BJ (cell line): ENCODE data around the gene KIF26B. TPM values are rescaled to one million over a fixed set of nuclear protein-coding genes. Genes with fewer than 3 reads are reported as not detected.
"Not testable (repeated sequence)": the region's sequence is repeated elsewhere in the genome, so short reads cannot be mapped to it uniquely, and the experiment has no call there.

Experiments used
- CTCF ChIA-PET: fragments of 350-600 bp; formaldehyde crosslinking; extraction: SDS; loops from one replicate; lab custom pipeline; 2021; ENCODE audit warnings: antibody characterized with exemption, inconsistent platforms; lab: Yijun Ruan, JAX
- POLR2A ChIA-PET: fragments of 300-600 bp; sonication (Branson Sonifier 250); formaldehyde crosslinking; extraction: SDS; loops from one replicate; lab custom pipeline; 2021; ENCODE audit warnings: antibody characterized with exemption; lab: Charles Lee
- DNase-seq: peaks from one replicate; pipeline ENCODE4 v3.0.0-alpha.2; 2011; ENCODE audit warnings: low read depth
- H3K27me3 ChIP-seq: 2 replicates; pipeline ENCODE4 v1.6.0; 2011; ENCODE audit warnings: low read length; ENCODE audit not compliant: control insufficient read depth, insufficient read depth
- H3K36me3 ChIP-seq: 2 replicates; pipeline ENCODE4 v1.5.1; 2011; ENCODE audit warnings: low read length; ENCODE audit not compliant: control insufficient read depth, insufficient read depth
- H3K4me3 ChIP-seq: 2 replicates; pipeline ENCODE4 v1.5.1; 2011; ENCODE audit warnings: low read depth, mild to moderate bottlenecking, control low read depth, low read length
- polyA plus RNA-seq: library from polyadenylated mRNA; depleted of rRNA; stranded (reverse); fragments of >200 nt; gene quantifications from 2 replicates; pipeline ENCODE4 v1.2.3, GENCODE V29; 2011
- TF ChIP-seq, protein P1 (sequence below): IDR thresholded peaks from 2 replicates; pipeline ENCODE4 v1.5.1; 2011; ENCODE audit warnings: low read depth, mild to moderate bottlenecking, control low read depth, inconsistent platforms, low read length, moderate library complexity; ENCODE audit not compliant: insufficient read depth

The KIF26B gene
- polyA plus RNA-seq, 1 experiment, result 2.8 TPM

DNA sequence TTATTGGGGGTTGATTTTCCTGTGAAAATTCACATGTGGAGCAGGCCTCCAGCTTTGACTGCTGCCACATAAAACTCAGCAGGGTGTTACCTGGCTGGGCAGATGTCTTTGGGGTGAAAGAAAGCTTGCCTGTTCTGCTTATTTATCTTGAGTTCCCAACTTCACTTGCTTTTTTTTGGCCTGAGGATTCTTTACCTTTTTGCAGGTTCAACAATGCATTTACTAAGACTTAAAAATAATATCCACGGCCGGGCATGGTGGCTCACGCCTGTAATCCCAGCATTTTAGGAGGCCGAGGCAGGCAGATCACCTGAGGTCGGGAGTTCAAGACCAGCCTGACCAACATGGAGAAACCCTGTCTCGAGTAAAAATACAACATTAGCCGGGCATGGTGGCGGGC lies 509.1 kb downstream of the KIF26B start:
- H3K4me3 ChIP-seq, result no peak overlapping the region
- H3K27me3 ChIP-seq, result no peaks in the 10 kb centered on the region
- TF ChIP-seq, protein P1, sequence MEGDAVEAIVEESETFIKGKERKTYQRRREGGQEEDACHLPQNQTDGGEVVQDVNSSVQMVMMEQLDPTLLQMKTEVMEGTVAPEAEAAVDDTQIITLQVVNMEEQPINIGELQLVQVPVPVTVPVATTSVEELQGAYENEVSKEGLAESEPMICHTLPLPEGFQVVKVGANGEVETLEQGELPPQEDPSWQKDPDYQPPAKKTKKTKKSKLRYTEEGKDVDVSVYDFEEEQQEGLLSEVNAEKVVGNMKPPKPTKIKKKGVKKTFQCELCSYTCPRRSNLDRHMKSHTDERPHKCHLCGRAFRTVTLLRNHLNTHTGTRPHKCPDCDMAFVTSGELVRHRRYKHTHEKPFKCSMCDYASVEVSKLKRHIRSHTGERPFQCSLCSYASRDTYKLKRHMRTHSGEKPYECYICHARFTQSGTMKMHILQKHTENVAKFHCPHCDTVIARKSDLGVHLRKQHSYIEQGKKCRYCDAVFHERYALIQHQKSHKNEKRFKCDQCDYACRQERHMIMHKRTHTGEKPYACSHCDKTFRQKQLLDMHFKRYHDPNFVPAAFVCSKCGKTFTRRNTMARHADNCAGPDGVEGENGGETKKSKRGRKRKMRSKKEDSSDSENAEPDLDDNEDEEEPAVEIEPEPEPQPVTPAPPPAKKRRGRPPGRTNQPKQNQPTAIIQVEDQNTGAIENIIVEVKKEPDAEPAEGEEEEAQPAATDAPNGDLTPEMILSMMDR, result no peak
- POLR2A ChIA-PET, result no interaction called here
- DNase-seq, result no peak
- no peaks in the 10 kb centered on the region for H3K36me3 ChIP-seq
- CTCF ChIA-PET, result no interaction called here

DNA sequence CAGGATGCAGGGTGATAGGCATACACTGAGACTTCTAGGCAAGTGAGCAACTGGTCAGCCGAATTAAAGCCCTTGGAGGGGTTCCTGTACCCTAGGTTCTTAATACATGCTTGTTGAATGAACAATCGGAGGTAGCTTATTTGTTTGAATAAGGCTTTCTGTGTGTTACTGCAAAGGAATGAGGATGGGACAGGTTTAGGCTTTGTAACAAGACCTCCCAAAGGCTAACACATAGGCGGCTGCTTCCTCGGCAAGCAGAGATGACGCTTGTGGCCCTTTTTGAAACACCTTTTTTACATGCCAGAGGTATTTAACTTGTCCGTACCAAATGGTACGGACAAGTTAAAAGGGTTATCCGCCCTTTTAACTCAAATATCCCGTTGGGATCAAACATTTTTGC lies 511.6 kb downstream of the KIF26B start:
- H3K27me3 ChIP-seq, result no peaks in the 10 kb centered on the region
- CTCF ChIA-PET, result no interaction called here
- H3K36me3 ChIP-seq, result no peaks in the 10 kb centered on the region
- no peak overlapping the region for H3K4me3 ChIP-seq
- POLR2A ChIA-PET, result no interaction called here
- no peak for DNase-seq
- TF ChIP-seq, protein P1, result no peak

DNA sequence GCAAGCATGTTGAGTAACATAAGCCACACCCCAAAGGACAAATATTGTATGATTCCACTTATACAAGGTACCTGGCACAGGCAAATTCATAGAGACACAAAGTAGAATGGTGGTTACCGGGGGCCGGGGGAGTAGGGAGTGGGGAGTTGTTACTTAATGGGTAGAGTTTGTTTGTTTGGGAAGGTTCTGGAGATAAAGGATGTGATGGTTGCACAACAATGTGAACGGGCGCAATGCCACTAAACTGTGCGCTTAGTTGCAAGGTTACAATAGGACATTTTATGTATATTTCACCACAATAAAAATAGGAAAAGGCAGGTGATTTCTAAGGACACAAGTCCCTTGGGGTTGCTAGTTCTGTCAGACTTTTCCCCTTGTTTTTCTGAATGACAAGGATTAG lies 516.6 kb downstream of the KIF26B start:
- POLR2A ChIA-PET, result no interaction called here
- TF ChIP-seq, protein P1, result no peak

DNA sequence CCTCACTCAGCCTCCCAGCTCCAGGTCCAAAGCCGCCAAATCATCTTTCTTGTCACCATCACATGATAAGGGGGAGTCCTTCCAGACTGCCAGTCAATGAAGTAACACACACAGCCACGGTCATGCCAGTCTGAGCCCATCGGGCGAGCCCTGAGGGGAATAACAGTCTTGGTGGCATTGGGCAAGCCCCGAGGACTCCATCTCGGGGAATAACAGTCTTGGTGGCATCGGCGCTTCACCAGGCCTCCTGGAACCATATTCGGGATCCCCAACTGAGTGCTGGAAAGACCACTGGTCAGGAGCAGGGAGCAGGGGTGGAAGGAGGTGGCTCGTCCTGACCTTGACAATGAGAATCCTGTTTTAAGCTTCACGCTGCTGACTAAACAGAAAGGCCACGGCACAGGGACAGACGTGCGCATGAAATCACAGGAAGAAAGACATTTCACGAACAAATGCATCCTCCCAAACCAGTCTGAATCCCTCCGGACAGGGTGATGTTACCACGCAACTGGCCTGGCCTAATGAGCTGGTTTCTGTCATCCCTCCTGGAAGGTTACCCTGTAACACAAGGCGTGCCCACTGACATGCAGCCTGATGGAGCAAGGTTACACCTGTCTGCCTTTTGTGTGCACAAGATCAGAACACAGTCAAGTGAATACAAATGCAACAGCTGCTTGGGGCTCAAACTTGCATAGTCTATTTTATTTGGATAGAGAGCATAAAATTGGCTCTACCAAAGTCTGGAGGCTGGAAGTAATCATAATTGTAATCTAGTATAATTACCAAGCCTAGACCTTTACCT lies 517.4 kb downstream of the KIF26B start:
- TF ChIP-seq, protein P1, result no peak
- Histone ChIP-seq H3K4me3 (no peak overlapping the region), H3K27me3 (no peaks in the 10 kb centered on the region), H3K36me3 (no peaks in the 10 kb centered on the region)
- POLR2A ChIA-PET, result no interaction called here
- DNase-seq, result no peak
- CTCF ChIA-PET, result interaction anchor here (0.9 kb wide), 1 partner anchor 331 kb away, joined by 3 read pairs; no protein-coding TSS in a partner anchor

More for the DNA sequence above, 516.6 kb downstream of the KIF26B start:
- CTCF ChIA-PET, result no interaction called here
- Histone ChIP-seq H3K27me3 (no peaks in the 10 kb centered on the region), H3K4me3 (no peak overlapping the region), H3K36me3 (no peaks in the 10 kb centered on the region)
- no peak for DNase-seq

DNA sequence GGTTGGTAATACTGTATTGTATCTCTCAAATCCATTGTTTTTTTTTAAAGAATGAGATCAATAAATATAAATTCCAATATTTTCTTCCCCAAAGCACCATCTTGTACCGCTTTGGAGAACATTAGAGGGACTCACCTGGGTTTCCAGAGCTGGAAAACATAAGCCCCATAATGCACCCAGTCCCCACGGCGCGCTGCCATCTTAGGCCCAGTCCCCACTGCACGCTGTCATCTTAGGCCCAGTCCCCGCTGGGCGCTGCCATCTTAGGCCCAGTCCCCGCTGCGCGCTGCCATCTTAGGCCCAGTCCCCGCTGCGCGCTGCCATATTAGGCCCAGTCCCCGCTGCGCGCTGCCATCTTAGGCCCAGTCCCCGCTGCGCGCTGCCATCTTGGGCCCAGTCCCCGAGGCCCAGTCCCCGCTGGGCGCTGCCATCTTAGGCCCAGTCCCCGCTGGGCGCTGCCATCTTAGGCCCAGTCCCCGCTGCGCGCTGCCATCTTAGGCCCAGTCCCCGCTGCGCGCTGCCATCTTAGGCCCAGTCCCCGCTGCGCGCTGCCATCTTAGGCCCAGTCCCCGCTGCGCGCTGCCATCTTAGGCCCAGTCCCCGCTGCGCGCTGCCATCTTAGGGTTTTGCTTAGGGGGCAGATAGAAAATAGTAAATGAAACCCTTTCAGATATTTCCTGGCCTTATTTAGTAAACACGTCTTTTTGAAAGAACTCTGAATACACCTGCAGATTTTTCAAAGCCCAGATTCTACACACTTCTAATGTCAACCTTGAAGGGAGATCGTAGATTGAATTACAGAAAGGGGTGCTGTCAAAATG lies 518.3 kb downstream of the KIF26B start:
- CTCF ChIA-PET, result not testable (repeated sequence)

More for the DNA sequence above, 518.3 kb downstream of the KIF26B start:
- DNase-seq, H3K36me3 ChIP-seq, H3K27me3 ChIP-seq, POLR2A ChIA-PET, H3K4me3 ChIP-seq: not testable (repeated sequence)
